ENCODE measurements around the gene PTGER3.

PTGER3 gene

DNA sequence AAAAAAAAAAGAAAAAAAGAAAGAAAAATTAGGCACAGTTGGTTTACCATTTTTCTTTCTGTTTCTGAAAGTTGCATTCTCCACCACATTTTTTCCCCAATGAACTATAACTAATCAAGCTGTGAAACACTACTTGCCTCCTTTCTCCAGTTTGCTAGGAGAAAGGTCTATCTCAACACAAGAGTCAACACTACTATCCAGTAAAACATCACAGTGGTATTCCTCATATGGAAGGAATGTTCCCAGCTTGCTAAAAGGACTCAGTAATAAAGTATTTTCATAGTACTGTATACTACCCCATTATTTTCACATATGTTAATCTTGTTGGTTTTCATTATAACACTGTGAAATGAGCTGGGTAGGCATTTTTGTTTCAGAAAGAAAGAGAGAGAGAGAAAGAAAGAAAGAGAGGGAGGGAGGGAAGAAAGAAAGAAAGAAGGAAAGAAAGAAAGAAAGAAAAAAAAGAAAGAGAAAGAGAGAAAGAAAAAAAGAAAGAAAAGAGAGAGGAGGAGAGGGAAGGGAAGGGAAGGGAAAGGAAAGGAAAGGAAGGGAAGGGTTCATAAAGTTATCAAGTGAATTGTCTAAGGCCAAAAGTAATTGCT, 7.9 kb downstream of the PTGER3 start:
- TF ChIP-seq POLR2A (IDR thresholded peaks at IDR 0.05; ENCODE audit: low read length) (no peak), GATA1 (IDR thresholded peaks at IDR 0.05; ENCODE audit: low read depth, low read length) (no peak)
- DNase-seq, result no peak

DNA sequence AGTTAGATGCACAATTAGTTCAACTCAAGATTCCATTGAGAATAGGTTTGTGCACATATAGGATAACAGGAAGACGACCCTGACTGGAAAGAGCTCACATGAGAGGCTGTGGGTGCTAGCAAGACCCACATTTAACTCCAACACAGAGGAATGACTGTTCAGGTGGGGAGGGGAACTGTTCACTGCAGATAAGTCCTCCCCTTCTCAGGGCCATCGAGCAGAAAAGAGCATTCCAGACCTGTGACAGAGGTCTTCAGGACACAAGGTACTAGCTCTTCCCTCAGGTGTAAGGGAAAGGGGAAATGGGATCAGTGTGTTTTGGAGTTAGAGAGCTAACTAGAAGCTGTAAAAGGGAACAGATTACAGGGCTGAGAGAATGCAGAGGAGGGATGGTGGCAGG, 8.7 kb downstream of the PTGER3 start:
- TF ChIP-seq GATA1 (IDR thresholded peaks at IDR 0.05; ENCODE audit: low read depth, low read length) (no peak), POLR2A (IDR thresholded peaks at IDR 0.05; ENCODE audit: low read length) (no peak)
- no peak for DNase-seq

DNA sequence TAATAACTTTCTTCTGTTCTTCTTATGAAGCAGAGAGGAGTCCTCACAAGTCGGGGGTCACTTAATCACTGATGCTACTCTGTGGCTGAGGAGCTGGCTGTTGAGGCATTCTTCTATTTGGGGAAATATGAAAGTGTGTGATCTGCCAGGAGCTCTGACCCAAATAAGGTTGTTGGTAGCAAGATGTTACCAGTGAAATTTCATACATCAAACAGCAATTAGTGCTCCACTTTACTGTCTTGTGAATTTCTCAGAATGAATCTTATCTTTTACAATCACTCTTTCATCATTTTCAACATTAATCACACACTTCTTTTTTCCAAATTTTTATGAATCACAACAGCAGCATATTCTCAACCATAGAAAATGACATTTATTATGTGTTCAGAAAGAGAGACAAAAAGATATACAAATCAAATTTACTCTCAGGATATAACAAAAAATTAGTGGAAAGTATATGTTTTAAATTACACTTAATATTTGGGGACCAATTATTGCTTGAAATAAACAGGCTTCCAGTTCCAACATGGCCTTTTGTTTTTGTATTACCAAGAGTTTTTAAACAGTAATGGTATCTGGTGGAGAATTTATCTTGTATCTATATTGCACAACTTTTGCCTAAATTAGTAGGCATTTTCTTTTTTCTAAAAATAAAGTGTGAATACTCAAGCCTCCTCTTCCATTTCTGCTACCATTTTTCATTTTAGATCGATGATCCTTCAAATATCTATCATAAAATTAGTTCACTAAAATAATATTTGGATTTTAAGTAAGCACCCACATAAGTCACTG, 9.6 kb downstream of the PTGER3 start:
- no peak for DNase-seq

DNA sequence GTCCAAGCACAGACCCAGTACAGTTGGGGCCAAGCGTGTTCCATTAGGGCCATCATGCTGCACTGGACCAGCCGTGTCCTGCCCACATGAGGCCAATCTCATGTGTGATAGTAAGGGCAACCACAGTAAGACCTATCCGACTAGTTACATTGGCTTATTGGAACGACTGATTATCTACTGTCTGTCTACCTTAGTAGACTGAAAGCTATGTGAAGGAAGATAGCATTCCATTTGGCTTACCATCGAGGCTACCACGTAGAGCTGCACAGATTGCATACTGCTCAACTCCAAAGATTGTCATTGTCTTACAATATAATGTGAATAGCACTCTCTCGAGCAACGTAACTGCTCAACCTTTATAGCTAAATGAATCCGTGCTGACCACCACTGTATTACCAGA, 10.6 kb downstream of the PTGER3 start:
- DNase-seq, result no peak
- TF ChIP-seq POLR2A (IDR thresholded peaks at IDR 0.05; ENCODE audit: low read length) (no peak), GATA1 (IDR thresholded peaks at IDR 0.05; ENCODE audit: low read depth, low read length) (no peak)

More for the DNA sequence above, 9.6 kb downstream of the PTGER3 start:
- TF ChIP-seq POLR2A (IDR thresholded peaks at IDR 0.05; ENCODE audit: low read length) (no peak), GATA1 (IDR thresholded peaks at IDR 0.05; ENCODE audit: low read depth, low read length) (no peak)

DNA sequence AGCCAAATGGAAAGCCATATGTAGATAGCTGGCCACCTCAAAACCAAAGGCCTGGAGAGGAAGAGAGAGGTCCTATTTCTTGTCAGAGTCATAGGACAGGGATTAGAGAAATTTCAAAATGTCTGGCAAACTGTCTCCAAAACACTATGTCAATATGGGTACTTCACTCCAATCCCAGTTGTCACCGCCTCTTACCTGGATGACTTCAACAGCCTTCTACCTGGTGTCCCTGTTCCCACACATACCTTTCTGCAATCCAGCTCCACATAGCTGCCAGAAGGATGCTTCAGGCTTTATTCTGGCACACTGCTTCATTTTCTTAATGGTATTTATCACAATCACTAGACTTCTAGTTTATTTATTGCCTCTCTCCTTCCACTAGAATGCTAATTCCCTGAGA, 14.5 kb downstream of the PTGER3 start:
- DNase-seq, result no peak
- TF ChIP-seq GATA1 (IDR thresholded peaks at IDR 0.05; ENCODE audit: low read depth, low read length) (no peak), POLR2A (IDR thresholded peaks at IDR 0.05; ENCODE audit: low read length) (no peak)

DNA sequence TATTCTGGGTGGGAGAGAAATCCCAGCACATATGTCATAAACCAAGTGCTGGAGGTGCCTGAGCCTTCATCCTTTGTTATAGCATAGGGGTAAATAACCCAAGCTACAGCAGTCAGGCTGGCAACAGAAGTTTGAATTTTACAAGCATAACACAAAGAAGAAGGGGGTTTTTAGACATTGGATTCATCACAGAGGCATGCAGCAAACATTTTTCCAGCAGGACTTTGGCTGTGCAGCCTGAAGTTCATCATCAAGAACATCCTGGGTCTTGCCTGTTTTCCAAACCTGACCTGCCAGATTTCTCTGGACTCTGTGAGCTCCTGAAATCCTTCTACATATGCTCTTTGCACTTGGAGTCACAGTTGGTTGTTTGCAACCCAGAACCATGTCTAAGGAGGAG, 16.2 kb downstream of the PTGER3 start:
- no peak for DNase-seq
- TF ChIP-seq GATA1 (IDR thresholded peaks at IDR 0.05; ENCODE audit: low read depth, low read length), result no peak
- TF ChIP-seq POLR2A (IDR thresholded peaks at IDR 0.05; ENCODE audit: low read length), result no peak

DNA sequence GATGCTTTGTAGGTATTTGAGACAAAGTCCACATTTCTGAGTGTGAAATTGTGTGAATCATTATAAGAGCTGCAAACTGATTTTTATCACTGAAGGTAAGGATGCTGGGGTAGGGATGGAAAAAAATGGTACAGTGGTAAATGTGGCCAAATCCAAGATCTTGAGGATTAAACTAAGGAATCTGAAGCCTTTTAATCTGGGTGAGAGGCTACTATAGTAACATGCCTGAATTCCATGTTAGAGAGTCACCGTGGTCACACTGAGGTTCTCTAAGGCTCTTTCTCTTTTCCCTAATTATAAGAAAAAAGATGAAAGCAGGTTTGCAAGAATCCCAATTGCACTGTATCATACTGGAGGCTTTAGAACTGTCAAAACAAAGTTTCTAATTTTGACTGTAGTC, 17.6 kb downstream of the PTGER3 start:
- no peak for DNase-seq
- TF ChIP-seq POLR2A (IDR thresholded peaks at IDR 0.05; ENCODE audit: low read length) (no peak), GATA1 (IDR thresholded peaks at IDR 0.05; ENCODE audit: low read depth, low read length) (no peak)

DNA sequence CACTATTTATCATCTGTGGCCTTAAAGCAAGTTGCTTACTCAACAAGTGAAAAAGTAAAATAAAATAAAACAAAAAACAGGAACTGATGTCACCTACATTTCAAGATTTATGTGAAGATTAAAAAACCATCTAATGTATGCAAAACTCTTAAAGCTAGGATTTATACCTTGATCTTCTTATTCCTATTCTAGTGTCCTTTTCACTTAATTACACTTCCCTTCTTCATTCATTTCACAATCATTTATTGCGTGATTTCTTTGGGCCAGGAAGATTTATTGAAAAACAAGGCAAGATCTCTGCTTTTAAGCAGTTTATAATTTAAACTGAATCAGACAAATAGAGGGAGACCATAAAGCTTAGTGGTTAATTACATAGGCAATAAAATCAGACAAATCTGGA, 18.6 kb downstream of the PTGER3 start:
- DNase-seq, result no peak
- TF ChIP-seq POLR2A (IDR thresholded peaks at IDR 0.05; ENCODE audit: low read length), result no peak
- TF ChIP-seq GATA1 (IDR thresholded peaks at IDR 0.05; ENCODE audit: low read depth, low read length), result no peak

DNA sequence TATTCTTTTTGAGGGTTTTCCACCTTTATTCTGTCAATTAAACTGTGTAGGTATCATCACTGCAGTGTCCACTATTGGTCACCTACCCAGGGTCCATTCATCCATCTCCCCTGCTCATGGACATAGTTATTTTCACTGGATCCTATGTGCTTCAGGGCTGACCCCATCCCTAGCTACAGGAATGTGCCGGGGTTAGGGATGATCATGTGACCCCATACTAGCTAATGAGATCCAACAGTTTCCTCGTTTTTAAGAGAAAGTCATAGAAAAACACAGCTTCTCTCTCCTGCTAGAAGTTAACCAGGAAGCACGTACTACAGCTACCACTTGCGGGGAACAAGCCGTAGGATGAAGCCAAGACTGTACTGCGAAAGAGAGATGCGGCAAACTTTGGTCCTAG, 19.6 kb downstream of the PTGER3 start:
- TF ChIP-seq GATA1 (IDR thresholded peaks at IDR 0.05; ENCODE audit: low read depth, low read length) (no peak), POLR2A (IDR thresholded peaks at IDR 0.05; ENCODE audit: low read length) (no peak)
- DNase-seq, result no peak

DNA sequence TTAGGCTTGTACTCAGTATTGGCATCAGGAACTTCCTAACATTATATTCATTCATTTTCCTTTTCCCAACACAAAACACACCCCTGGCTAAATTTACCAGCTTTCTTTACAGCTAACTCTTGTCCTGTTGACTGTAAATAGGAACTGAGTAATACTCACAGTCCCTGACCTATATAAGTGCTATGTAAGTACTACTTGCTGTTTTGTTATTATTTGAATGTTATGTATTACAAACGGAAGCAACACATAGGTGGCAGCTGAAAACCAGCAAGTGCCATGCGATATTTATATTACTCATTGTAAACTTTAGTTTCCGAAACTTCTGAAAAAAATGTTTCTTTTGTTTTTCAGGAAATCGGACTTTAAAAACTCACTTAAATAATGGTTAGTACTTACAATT, 21.5 kb downstream of the PTGER3 start:
- TF ChIP-seq GATA1 (IDR thresholded peaks at IDR 0.05; ENCODE audit: low read depth, low read length), result no peak
- no peak for TF ChIP-seq POLR2A (IDR thresholded peaks at IDR 0.05; ENCODE audit: low read length)

DNA sequence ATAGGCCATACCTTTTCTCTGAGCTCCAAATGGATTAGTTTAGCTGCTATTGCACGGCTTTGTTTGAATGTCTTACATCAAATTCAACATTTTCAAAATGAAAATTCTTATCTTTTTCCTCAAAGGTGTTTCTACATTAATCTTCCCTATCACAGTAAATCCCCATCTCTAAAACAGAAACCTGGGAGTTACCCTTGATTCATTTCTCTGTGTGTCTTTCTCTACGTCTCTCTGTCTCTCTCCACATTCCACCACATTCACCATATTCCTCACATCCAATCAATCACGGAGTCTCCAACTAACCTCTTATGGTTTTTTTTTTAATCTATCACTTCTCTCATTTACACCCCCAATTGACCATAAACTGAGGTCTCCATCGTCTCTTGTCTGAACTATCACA, 24.1 kb downstream of the PTGER3 start:
- DNase-seq, result no peak
- TF ChIP-seq POLR2A (IDR thresholded peaks at IDR 0.05; ENCODE audit: low read length), result no peak

More for the DNA sequence above, 21.5 kb downstream of the PTGER3 start:
- no peak for DNase-seq

DNA sequence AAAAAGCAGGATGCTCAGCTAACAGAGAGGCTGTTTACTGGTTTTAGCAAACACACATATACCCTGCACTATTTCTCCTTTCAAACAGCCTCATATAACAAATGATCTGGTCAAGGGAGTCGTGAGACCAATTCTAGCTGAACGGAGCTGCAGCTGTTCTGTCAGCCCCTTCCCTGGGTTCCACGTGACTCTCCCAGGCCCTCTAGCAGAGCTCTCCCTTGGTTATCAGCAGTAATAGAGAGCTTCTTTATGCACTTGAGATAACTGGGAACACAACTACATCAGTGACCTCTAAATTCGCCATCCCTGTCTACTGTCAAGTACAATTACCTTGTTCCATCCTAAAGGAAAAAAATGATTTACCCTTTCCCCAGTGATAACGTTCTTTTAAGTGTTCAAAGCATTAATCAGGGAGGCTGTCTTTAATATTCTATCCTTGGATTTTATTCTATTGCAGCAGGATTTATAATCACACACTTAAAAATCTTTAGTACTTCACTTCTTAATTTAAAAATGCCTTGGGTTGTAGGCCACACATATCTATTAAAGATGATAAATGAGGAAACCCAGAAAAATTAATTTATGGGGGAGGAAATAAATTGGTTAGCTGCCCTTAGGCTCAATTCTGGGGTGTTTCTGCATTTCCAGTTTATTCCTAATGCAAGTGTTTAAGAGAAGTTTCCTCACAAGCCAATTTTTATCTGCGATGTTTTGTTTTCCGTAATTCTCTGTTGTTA, 28.2 kb downstream of the PTGER3 start:
- no peak for TF ChIP-seq POLR2A (IDR thresholded peaks at IDR 0.05; ENCODE audit: low read length)
- TF ChIP-seq GATA1 (IDR thresholded peaks at IDR 0.05; ENCODE audit: low read depth, low read length), result no peak
- DNase-seq, result peak; percentile 21 to 53

DNA sequence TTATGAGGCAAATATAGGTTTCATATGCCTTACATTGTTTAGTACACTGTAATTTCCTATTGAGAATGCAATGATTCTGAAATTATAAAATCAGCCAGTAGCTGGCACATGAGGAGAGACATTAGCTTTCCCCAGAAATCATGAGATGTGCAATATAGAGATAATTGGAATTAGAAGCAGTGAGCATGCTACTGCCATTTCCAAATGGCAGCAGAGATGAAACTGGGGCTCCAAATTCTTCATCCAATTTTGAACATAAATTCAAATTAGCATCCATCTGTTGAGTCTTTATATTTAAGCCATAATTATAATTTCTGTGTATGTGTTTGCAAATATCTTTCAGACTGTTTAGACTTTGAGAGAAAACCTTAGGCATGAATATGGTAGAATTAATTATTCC, 28.8 kb downstream of the PTGER3 start:
- DNase-seq, result no peak
- TF ChIP-seq GATA1 (IDR thresholded peaks at IDR 0.05; ENCODE audit: low read depth, low read length) (no peak), POLR2A (IDR thresholded peaks at IDR 0.05; ENCODE audit: low read length) (no peak)

DNA sequence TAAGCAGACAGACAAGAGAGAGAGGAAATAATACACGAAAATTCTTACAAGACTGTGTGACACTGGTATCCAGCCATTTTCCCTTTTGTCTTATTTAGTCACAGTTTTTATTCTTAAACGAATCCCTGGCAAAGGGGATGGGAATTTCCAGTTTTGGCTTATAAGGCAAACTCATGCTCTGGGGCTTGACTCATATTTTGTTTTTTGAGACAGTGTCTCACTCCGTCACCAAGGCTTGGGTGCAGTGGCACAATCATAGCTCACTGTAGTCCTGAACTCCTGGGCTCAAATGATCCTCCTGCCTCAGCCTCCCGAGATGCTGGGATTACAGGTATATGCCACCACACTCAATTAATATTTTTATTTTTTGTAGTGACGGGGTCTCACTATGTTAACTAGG, 31.9 kb downstream of the PTGER3 start:
- TF ChIP-seq GATA1 (IDR thresholded peaks at IDR 0.05; ENCODE audit: low read depth, low read length) (no peak), POLR2A (IDR thresholded peaks at IDR 0.05; ENCODE audit: low read length) (no peak)
- no peak for DNase-seq

All from erythroblast (primary cell).